Transverse colon (tissue), 4 donors: ENCODE results near the gene MX2.

Source experiments
- CTCF ChIP-seq, 5 experiments: fragments of 200-600 bp in 3 of 5; fragments of 450-650 bp in 2 of 5; sonication (generic) in 3 of 5; IDR thresholded peaks; 1 replicate in 2 of 5; 2 replicates in 3 of 5; pipeline ENCODE4 v1.5.1; 2016 to 2017; ENCODE audit warnings: antibody characterized with exemption in 5 of 5, inconsistent platforms in 3 of 5, mild to moderate bottlenecking in 2 of 5, moderate library complexity in 1 of 5
- EP300 ChIP-seq: sonication (generic); formaldehyde crosslinking; IDR thresholded peaks from one replicate; pipeline ENCODE4 v1.6.1; 2017; ENCODE audit warnings: antibody characterized with exemption, low read depth
- POLR2A ChIP-seq: fragments of 450-650 bp; IDR thresholded peaks from one replicate; pipeline ENCODE4 v1.6.1; 2016; ENCODE audit warnings: antibody characterized with exemption, mild to moderate bottlenecking, moderate library complexity
- POLR2AphosphoS5 ChIP-seq, 3 donors: sonication (generic); formaldehyde crosslinking; IDR thresholded peaks; one replicate each; pipeline ENCODE4 v1.6.1; 2016; ENCODE audit warnings: antibody characterized with exemption in 3 of 3

- TF ChIP-seq CTCF (IDR thresholded peaks at IDR 0.05), result no peak
- TF ChIP-seq POLR2A, result no peak
- TF ChIP-seq POLR2AphosphoS5 (IDR thresholded peaks at IDR 0.05), result no peak
- no peak for TF ChIP-seq EP300
Observed at GRCh38 chr21:41427556-41427955, 65.7 kb downstream of the MX2 start.
